ENCODE measurements around the gene CD34.

Gene CD34

GRCh38 chr1:207861442-207862177 lies 49.3 kb downstream of the CD34 start:
- no peak for TF ChIP-seq TAF1 (IDR thresholded peaks at IDR 0.05; ENCODE audit: low read depth, low read length)
- TF ChIP-seq POLR2AphosphoS5 (IDR thresholded peaks at IDR 0.05; ENCODE audit: low read depth, low read length): no peak
- no peak for TF ChIP-seq POLR2A (IDR thresholded peaks at IDR 0.05; ENCODE audit: low read depth, low read length)
- no peak for TF ChIP-seq PAX5 (IDR thresholded peaks at IDR 0.05; ENCODE audit: insufficient read depth, low read length, severe bottlenecking)
- TF ChIP-seq SPI1 (IDR thresholded peaks at IDR 0.05; ENCODE audit: low read depth, low read length): no peak
- TF ChIP-seq POU2F2 (IDR thresholded peaks at IDR 0.05; ENCODE audit: low read depth, low read length): no peak
- peak; percentile 67 for FAIRE-seq
- no peak for DNase-seq (ENCODE audit: insufficient read length, low spot score)

GRCh38 chr1:207860531-207860930 lies 50.4 kb downstream of the CD34 start:
- no peak for TF ChIP-seq SPI1 (IDR thresholded peaks at IDR 0.05; ENCODE audit: low read depth, low read length)
- no peak for TF ChIP-seq POU2F2 (IDR thresholded peaks at IDR 0.05; ENCODE audit: low read depth, low read length)
- TF ChIP-seq POLR2A (IDR thresholded peaks at IDR 0.05; ENCODE audit: low read depth, low read length): no peak
- no peak for TF ChIP-seq POLR2AphosphoS5 (IDR thresholded peaks at IDR 0.05; ENCODE audit: low read depth, low read length)
- no peak for TF ChIP-seq PAX5 (IDR thresholded peaks at IDR 0.05; ENCODE audit: insufficient read depth, low read length, severe bottlenecking)
- TF ChIP-seq TAF1 (IDR thresholded peaks at IDR 0.05; ENCODE audit: low read depth, low read length): no peak
- DNase-seq (ENCODE audit: insufficient read length, low spot score) (no peak), FAIRE-seq (no peak)

GRCh38 chr1:207858806-207859205 lies 52.1 kb downstream of the CD34 start:
- FAIRE-seq: no peak
- TF ChIP-seq SPI1 (IDR thresholded peaks at IDR 0.05; ENCODE audit: low read depth, low read length) (no peak), POLR2A (IDR thresholded peaks at IDR 0.05; ENCODE audit: low read depth, low read length) (no peak), POLR2AphosphoS5 (IDR thresholded peaks at IDR 0.05; ENCODE audit: low read depth, low read length) (no peak), PAX5 (IDR thresholded peaks at IDR 0.05; ENCODE audit: insufficient read depth, low read length, severe bottlenecking) (no peak), POU2F2 (IDR thresholded peaks at IDR 0.05; ENCODE audit: low read depth, low read length) (no peak), TAF1 (IDR thresholded peaks at IDR 0.05; ENCODE audit: low read depth, low read length) (no peak)
- no peak for DNase-seq (ENCODE audit: insufficient read length, low spot score)

- TF ChIP-seq TAF1 (IDR thresholded peaks at IDR 0.05; ENCODE audit: low read depth, low read length): no peak
- DNase-seq (ENCODE audit: insufficient read length, low spot score): no peak
- no peak for FAIRE-seq
These were observed 52.6 kb downstream of the CD34 start for GRCh38 chr1:207858281-207858680.

- FAIRE-seq (no peak), DNase-seq (ENCODE audit: insufficient read length, low spot score) (no peak)
- TF ChIP-seq POLR2A (IDR thresholded peaks at IDR 0.05; ENCODE audit: low read depth, low read length) (no peak), POLR2AphosphoS5 (IDR thresholded peaks at IDR 0.05; ENCODE audit: low read depth, low read length) (no peak), PAX5 (IDR thresholded peaks at IDR 0.05; ENCODE audit: insufficient read depth, low read length, severe bottlenecking) (no peak), TAF1 (IDR thresholded peaks at IDR 0.05; ENCODE audit: low read depth, low read length) (no peak), POU2F2 (IDR thresholded peaks at IDR 0.05; ENCODE audit: low read depth, low read length) (no peak), SPI1 (IDR thresholded peaks at IDR 0.05; ENCODE audit: low read depth, low read length) (no peak)
These were observed 53.5 kb downstream of the CD34 start for GRCh38 chr1:207857447-207857846.

- no peak for DNase-seq (ENCODE audit: insufficient read length, low spot score)
- FAIRE-seq: no peak
- no peak for TF ChIP-seq PAX5 (IDR thresholded peaks at IDR 0.05; ENCODE audit: insufficient read depth, low read length, severe bottlenecking)
- TF ChIP-seq SPI1 (IDR thresholded peaks at IDR 0.05; ENCODE audit: low read depth, low read length): no peak
- TF ChIP-seq POLR2AphosphoS5 (IDR thresholded peaks at IDR 0.05; ENCODE audit: low read depth, low read length): no peak
- no peak for TF ChIP-seq POLR2A (IDR thresholded peaks at IDR 0.05; ENCODE audit: low read depth, low read length)
- TF ChIP-seq TAF1 (IDR thresholded peaks at IDR 0.05; ENCODE audit: low read depth, low read length): no peak
- no peak for TF ChIP-seq POU2F2 (IDR thresholded peaks at IDR 0.05; ENCODE audit: low read depth, low read length)
These were observed 54.5 kb downstream of the CD34 start for GRCh38 chr1:207856276-207857023.

GRCh38 chr1:207854001-207854400 lies 56.9 kb downstream of the CD34 start:
- TF ChIP-seq POU2F2 (IDR thresholded peaks at IDR 0.05; ENCODE audit: low read depth, low read length) (no peak), POLR2A (IDR thresholded peaks at IDR 0.05; ENCODE audit: low read depth, low read length) (no peak), TAF1 (IDR thresholded peaks at IDR 0.05; ENCODE audit: low read depth, low read length) (no peak), PAX5 (IDR thresholded peaks at IDR 0.05; ENCODE audit: insufficient read depth, low read length, severe bottlenecking) (no peak)
- no peak for DNase-seq (ENCODE audit: insufficient read length, low spot score)
- FAIRE-seq: no peak

- no peak for TF ChIP-seq PAX5 (IDR thresholded peaks at IDR 0.05; ENCODE audit: insufficient read depth, low read length, severe bottlenecking)
- TF ChIP-seq SPI1 (IDR thresholded peaks at IDR 0.05; ENCODE audit: low read depth, low read length): no peak
- TF ChIP-seq TAF1 (IDR thresholded peaks at IDR 0.05; ENCODE audit: low read depth, low read length): no peak
- no peak for TF ChIP-seq POLR2A (IDR thresholded peaks at IDR 0.05; ENCODE audit: low read depth, low read length)
- TF ChIP-seq POLR2AphosphoS5 (IDR thresholded peaks at IDR 0.05; ENCODE audit: low read depth, low read length): no peak
- TF ChIP-seq POU2F2 (IDR thresholded peaks at IDR 0.05; ENCODE audit: low read depth, low read length): no peak
- DNase-seq (ENCODE audit: insufficient read length, low spot score) (no peak), FAIRE-seq (no peak)
These were observed 57.6 kb downstream of the CD34 start for GRCh38 chr1:207853372-207853757.

- no peak for FAIRE-seq
These were observed 58.2 kb downstream of the CD34 start for GRCh38 chr1:207852576-207853371.

More at GRCh38 chr1:207852576-207853371, 58.2 kb downstream of the CD34 start:
- DNase-seq (ENCODE audit: insufficient read length, low spot score): no peak
- no peak for TF ChIP-seq SPI1 (IDR thresholded peaks at IDR 0.05; ENCODE audit: low read depth, low read length)
- no peak for TF ChIP-seq PAX5 (IDR thresholded peaks at IDR 0.05; ENCODE audit: insufficient read depth, low read length, severe bottlenecking)
- TF ChIP-seq POU2F2 (IDR thresholded peaks at IDR 0.05; ENCODE audit: low read depth, low read length): no peak
- TF ChIP-seq POLR2A (IDR thresholded peaks at IDR 0.05; ENCODE audit: low read depth, low read length): no peak
- no peak for TF ChIP-seq POLR2AphosphoS5 (IDR thresholded peaks at IDR 0.05; ENCODE audit: low read depth, low read length)
- no peak for TF ChIP-seq TAF1 (IDR thresholded peaks at IDR 0.05; ENCODE audit: low read depth, low read length)
